SH-SY5Y (cell line): Measurements from ENCODE around the gene TTF1.

Source experiments
- GATA2 ChIP-seq: IDR thresholded peaks from 2 replicates; pipeline ENCODE4 v1.6.1; 2011; ENCODE audit warnings: mild to moderate bottlenecking, low read depth, low read length
- GATA3 ChIP-seq: IDR thresholded peaks from 2 replicates; pipeline ENCODE4 v1.6.1; 2011; ENCODE audit warnings: low read depth, mild to moderate bottlenecking, low read length, moderate library complexity

DNA sequence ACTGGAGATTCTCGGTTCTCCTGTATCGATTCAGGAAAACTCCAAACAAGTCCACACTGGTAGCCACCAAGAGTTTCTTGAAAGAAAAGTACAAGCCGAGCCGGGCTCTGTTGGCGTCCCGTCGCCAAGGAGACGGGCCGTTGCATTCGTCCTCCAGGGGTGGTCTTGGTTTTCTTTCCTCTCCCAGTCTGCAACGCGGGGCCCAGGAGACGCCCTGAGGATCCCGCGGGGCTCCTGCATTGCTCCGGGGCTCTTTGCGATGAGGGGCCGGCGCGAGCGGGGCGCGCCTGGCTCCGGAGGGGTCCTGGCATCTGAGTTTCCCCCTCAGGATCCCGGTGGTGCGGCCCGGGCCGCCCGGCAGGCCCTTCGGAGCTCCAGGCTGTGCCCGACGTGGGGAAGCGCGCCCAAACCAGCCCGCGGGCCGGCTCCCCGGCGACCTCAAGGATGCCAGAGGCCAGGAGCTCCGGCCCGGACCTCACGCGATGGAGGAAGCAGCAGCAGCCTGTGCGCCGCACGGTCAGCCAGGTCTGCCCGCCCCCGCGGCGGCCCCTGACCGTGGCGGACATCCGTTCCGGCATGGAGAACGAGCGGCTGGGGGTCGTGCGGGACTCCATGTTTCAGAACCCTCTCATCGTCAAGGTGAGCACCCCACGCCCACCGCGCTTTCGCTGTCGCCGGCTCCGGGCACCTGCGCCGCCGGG, 3.3 kb upstream of the TTF1 start, which contains the start of gene CFAP77:
- TF ChIP-seq GATA2 (no peak), GATA3 (no peak)
